Inflammatory macrophage treated with lipopolysaccharide for 1 hour (primary cell): ENCODE results near the gene IFITM10.
"Not testable (repeated sequence)": the region's sequence is repeated elsewhere in the genome, so short reads cannot be mapped to it uniquely, and the experiment has no call there.

Experiments
- DNase-seq, 2 donors: peaks; one replicate each; pipeline ENCODE4 v3.0.0-alpha.2; 2020 to 2022

IFITM10 gene

DNA sequence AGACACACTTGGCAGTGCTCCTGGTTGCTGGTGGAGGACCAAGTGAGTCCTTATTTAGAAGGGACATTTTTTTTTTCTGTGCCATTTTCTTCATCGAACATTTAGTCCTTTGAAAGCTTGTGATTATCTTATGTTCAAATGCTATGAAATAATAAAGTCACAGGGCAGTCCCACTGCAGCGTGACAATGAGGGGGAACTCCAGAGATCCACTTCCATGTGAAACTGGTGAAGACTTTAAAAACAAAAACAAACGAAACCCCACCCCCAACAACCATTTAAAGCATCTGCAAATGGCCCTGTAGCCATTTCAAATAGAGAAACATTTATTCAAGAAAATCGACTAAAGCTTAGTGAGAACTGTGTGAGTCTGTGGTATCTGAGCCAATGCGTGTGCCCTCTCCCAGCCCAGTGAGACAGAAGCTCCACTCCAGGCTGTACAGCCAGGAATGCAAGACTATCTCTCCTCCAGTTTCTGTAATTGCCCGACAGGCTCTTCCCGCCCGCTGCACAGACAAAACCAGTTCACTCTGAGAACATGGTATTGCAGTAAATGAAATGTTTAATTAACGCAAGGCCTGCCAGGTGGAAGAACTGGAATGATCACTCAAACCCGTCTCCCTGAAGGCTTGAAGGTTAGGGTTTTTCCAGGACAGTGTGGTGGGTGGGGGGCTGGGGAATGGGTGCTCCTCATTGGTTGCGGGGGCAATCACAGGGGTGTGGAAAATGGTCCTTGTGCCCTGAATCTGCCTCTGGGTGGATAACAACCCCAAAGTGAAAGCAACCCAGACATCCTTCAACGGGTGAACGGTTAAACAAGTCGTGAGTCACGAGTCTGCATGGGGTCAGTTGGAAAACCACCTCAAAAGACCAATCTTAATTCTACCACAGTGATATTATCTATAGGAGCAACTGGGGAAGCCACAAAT is 45.0 kb downstream of the IFITM10 start:
- peak in 1 of 2 donors; percentile 34 for DNase-seq

DNA sequence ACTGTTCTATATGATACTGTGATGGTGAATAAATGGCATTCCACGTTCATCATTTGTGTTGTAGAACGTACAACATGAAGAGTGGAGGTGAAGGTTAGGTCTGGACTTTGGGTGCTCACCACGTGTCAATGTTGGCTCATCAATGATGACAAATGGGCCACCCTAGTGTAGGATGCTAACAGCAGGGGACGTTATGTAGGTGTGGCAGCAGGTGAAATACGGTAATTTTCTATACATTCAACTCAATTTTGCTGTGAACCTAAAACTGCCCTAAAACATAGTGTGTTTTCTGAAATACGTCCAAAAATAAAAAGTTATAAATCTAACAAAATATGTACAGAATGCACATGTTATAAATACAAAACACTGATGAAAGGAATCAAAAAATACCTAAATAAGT is 47.2 kb downstream of the IFITM10 start:
- DNase-seq, result no peak

DNA sequence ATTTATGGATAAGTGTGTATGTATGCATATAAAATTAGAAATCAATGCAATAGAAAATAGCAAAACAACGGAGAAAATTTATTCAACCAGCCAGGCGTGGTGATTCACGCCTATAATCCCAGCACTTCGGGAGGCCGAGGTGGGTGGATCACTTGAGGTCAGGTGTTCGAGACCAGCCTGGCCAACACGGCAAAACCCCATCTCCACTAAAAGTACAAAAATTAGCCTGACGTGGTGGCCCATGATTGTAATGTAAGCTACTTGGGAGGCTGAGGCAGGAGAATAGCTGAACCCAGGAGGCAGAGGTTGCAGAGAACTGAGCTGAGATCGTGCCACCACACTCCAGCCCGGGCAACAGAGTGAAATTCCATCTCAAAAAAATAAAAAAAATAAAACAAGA is 47.9 kb downstream of the IFITM10 start:
- DNase-seq, result no peak

DNA sequence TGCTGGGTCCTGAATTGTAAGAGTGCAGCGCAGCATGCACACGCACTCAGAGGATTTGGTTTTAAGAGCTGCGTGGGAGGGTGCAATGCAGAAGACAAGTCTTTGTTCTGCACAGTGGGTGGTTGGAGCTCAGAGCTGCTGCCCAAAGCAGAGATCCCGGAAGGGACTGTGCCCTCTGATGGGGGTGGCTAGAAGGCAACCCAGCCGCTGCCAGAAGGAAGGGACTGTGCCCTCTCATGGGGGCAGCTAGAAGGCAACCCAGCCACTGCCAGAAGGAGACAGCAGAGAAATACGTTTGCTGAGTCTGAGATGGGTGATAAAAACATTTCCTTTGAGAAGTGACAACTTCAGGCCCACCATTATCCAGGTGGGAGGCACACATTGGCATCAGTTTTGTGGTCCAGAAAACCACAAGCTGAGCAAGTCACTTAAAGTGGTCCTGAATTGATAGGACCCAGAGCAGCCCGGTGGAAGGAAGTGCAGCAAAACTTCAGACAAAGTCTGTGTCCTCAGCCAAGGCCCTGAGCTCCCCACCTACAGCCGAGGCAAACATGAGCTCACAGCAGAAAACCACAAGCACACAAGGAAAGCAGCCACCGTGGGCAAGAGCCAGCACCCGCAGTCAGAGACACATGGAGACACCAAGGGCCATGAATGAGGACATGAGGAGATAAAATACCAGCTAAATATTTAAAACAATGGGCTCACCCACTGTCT is 49.1 kb downstream of the IFITM10 start:
- DNase-seq, result no peak

DNA sequence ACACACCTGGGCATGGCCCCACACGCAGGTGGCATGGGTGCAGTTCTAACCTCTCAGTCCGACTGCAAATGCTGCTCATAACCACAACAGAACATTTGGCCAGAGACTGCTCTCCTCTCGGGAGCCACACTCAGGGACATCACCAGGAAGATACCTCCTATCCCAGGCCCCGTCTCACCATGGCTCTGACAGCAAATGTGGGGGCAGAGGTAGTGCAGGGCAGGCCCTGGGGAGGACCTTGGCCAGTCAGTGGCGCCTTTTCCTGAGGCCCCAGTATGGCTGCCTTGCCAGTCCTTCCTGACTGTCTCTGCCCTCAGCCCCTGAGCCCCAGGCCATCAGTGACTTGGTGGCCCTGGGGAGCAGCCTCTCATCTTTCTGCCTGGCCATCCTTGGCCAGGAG is 50.6 kb downstream of the IFITM10 start:
- no peak for DNase-seq

DNA sequence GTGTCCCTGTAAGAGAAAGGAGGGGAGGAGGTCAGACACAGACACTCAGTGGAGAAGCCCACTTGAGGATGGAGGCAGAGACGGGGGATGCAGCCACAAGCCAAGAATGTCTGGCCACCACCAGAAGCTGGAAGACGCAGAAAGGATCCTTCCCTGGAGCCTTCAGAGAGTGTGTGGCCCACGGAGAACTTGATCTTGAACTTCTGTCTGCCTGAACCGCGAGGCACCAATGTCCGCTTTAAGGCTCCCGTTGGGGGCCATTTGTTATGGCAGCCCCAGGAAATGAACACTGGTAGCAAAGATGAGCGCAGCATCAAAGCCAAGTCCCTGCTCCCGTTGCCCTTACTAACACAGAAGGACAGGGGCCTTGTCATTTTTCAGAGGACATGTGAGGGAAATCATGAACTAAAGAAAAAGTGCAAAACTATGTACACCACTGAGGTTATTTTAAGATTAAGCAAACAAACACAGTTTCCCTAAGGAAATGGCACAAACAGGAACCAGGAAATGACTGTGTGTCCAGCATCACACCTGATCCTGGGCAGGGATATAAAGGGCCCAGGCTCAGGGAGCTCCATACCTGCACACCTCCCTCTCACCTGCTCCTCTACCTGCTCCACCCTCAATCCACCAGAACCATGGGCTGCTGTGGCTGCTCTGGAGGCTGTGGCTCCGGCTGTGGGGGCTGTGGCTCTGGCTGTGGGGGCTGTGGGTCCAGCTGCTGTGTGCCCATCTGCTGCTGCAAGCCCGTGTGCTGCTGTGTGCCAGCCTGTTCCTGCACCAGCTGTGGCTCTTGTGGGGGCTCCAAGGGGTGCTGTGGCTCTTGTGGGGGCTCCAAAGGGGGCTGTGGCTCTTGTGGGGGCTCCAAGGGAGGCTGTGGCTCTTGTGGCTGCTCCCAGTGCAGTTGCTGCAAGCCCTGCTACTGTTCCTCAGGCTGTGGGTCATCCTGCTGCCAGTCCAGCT is 53.5 kb downstream of the IFITM10 start, which contains the start of gene KRTAP5-6:
Gene KRTAP5-6 (plus strand): TSS at position 588 of the 963 bp plus-strand sequence. CDS start 51 bp downstream, at position 639.
- DNase-seq, result no peak

DNA sequence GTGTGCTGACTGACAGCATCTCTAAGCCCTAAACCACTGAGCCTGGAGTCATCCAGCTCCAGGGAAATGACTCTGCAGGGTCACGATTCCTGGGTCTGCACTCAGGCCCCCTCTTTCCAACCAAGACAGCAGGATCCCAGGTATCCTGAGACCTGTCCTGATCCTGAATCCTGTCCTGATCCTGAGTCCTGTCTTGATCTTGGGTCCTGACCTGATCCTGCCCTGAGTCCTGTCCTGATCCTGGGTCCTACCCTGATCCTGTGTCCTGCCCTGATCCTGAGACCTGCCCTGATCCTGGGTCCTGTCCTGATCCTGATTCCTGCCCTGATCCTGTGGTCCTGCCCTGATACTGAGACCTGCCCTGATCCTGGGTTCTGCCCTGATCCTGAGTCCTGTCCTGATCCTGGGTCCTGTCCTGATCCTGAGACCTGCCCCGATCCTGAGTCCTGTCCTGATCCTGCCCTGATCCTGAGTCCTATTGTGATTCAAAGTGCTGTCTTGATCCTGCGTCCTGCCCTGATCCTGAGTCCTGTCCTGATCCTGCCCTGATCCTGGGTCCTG is 54.8 kb downstream of the IFITM10 start:
- DNase-seq, result no peak

DNA sequence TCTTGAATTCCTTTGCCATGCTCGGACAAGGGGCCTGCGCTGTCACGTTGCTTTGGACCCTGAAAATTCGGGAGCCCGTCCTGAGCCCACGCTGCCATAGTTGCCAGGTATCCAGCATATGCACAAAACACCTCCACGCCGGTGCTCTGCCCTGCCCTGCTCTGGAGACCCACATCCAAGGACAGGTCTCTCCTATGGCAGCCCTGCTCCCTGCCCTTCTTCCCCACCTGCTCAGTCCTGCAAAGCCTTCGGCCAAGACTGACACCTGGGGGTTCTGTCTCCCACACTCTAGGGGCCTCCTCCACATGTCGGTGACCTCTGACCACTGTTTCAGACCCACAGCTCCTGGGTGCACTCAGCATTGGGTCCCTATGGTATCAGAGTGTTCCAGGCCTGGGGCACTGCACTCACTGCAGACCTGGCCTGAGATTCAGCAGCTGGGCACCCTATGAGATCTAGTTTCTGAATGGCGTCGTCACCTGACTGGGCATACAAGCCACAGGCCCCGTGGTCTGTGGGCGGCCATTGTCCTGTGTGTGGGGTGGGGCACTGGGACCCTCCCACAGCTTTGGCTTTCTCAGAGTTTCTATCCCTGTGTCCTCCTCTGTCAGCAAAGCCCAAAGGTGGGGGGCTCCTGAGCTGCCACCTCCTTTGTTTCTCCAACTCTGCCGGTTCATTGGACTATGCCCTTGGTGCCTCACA is 55.4 kb downstream of the IFITM10 start:
- no peak for DNase-seq

DNA sequence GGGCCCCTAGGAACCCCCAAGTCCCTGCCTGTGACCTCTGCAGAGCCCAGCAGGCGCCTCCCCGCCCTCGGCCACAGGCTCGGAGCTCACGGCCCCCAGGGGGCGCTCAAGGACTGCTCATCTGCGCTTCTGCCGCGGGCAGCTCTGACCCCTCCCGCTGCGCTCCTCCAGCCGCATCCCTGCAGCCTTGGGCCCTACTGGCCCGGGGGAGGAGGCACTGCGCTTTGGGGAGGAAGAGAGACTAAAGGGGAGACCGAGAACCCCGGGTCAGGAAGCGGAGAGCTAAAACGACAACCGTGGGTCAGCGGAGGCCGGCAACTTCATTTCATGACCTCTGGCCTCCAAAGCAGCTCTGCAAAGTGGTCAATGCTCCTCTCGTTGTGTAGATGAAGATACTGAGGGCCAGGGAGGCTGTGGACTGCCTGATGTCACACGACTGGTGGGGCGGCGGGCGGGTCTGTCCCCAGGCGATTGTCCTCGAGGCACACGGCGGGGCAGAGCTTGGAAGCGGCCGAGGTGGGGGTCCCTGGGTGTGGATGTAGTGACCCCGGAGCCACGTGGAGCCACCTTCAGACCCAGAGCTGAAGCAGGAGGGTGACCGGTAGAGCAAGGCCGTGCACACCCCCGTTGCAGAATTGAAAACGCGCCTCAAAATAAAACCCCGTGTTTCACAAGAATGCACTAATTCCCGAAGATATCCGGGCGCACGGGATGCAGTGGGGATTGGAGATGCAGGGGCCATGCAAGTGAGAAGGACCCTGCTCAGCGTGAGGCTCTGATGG is 56.1 kb downstream of the IFITM10 start:
- peak; percentile 61 to 96 for DNase-seq

DNA sequence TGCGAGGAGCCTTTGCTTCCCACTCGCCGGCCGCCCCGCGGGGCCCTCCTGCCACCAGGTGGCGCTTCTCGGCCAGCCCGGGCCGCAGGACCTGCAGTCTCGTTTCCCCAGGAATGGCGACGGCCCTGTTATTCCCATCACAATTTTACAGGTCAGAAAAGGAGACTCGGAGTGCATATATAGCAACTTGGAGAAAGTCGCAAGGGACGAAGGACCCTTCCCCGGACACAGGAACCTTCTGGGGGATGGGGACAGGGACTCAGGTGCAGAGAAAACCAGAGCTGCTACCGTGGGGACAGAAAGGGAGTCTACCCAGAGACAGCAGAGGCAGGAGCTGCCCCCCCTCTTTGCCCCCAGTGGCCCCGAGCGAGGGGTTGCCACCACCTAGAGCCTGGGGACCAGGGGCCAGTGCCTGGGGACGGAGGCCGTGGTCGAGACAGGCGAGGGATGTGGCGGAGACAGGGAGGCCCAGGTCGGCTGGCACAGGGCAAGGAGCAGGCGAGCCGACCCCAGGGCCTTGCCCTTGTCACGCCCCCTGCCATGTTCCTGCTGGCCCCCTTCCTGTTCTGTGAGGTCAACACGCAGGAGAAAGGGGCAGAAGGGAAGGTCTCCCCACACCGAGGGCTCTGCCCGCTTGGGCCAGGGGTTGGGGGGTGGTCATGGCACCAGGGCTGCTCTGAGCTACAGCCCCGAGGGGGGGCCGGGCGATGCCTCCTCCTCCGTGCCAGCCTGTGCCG is 56.9 kb downstream of the IFITM10 start:
- peak; percentile 22 to 74 for DNase-seq

DNA sequence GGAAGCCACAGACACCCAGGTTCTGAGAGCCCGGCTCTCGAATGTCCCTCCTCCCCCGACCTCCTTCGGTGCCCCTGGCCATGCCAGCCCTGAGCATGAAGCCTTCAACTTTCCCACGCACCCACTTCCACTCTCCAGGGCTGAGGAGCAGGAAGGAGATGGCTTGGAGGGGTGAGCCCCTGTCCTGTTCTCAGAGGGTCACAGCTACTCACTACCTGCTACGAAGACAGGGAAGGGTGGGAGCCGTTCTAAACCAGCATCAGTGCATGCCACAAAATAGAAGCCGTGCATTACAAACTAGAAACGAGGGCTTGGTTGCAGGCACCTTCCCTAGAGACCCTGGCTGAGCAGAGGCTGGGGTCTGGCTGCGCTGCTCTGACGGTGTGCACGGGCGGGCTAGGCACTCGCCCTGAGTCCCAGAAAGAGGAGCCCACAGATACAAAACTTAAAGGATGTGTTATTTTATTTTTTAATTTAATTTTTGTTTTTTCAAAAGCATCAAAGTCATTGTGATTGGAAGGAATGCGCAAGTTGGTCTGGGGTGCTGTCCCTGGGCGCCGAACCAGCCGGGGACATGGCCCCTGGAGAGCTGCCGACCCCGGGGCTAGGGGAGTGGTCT is 57.6 kb downstream of the IFITM10 start:
- no peak for DNase-seq

DNA sequence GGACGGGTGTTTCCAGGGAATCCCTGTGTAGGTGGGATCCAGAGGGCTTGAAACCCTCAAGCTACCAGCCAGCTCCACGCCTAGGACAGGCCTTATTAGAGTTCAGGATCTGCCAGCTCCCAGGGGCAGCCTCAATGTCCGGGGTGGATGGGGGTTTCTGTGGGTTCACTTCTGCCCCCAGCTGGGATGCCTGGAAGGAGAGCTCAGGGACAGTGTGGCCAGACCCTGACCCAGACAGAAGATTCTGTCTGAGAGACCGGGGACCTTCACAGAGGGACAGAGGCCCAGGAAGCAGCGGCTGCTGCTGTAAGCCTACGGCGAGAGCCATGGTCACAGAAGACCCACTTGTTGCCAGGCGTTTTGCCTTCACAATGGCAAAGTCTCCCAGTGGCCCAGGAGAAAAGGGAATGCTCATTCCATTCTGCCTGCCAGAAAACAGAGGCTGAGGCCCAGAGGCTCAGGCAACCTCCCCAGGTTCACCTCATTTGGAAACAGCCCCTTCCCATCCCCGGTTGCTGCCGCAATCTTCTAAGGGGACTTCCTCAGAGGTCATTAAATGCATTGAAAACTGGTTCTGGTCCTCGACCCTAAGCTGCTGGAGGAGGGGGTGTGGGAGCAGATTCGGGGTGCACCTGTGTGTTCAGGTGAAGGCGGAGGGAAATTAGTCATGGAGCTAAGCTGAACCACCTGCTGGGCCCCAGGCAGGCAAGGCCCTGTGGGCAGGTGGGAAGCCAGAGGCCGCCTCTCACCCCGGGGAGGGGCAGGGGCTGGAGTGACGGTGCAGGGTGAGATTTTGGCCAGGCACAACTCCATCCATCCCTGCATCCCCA is 58.3 kb downstream of the IFITM10 start:
- no peak for DNase-seq

DNA sequence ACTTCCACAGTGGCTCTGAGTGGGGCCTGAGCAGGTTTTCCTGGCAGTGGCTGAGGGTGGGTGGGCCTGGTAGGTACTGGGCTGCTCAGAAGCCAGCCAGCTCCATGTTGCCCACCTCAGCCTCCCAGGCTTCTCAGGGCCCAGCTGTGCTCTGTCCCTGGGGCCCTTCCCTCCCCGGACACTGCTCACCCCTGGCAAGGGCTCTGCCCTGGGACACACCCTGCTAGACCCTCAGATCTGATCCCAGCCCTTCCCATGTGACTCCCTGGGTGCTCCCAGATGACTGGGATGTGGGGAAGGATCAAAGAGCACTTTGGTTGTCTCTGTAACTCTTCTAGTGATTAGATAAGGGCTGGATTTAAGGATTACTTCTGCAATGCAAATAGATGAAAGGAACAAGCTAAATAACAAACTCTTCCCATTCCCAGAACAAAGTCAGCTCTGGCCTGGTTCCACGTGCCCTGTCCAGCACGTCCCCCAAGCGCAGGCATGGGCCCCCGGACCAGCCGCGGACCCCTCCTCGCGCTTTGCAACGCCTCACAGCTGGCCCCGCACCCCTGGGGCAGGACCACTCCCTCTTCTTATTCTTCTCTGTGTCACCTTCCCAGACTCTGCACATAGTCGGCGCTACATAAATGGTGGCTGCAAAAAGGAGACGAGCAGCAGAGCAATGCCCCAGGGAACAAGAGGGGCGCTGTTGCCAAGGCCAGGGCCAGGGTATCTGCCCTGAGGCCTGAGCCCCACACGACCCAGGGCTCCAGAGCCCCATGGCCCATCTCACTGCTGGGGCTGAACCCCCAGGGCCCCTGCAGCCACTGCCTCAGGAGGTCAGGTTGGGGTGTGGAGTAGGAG is 59.1 kb downstream of the IFITM10 start:
- no peak for DNase-seq

DNA sequence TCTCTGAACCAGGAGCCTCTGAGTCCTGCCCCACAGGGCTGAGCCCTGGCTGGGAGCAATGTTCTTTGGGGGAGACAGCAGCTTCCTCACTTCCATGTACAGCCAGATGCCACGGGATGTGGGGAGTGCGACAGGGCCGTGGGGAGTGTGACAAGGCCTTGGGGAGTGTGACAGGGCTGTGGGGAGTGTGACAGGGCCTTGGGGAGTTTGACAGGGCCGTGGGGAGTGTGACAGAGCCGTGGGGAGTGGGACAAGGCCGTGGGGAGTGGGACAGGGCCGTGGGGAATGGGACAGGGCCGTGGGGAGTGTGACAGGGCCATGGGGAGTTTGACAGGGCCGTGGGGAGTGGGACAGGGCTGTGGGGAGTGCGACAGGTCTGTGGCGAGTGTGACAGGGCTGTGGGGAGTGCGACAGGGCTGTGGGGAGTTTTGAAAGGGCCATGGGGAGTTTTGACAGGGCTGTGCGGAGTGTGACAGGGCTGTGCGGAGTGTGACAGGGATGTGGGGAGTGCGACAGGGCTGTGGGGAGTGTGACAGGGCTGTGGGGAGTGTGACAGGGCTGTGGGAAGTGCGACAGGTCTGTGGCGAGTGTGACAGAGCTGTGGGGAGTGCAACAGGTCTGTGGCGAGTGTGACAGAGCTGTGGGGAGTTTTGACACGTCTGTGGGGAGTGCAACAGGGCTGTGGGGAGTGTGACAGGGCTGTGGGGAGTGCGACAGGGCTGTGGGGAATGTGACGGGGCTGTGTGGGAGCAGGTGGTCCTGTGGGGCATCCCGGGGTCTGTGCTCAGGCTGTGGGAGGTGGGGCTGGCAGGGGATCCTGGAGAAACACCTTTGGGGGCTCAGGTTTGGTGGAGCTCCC is 60.0 kb downstream of the IFITM10 start:
- DNase-seq, result no peak

DNA sequence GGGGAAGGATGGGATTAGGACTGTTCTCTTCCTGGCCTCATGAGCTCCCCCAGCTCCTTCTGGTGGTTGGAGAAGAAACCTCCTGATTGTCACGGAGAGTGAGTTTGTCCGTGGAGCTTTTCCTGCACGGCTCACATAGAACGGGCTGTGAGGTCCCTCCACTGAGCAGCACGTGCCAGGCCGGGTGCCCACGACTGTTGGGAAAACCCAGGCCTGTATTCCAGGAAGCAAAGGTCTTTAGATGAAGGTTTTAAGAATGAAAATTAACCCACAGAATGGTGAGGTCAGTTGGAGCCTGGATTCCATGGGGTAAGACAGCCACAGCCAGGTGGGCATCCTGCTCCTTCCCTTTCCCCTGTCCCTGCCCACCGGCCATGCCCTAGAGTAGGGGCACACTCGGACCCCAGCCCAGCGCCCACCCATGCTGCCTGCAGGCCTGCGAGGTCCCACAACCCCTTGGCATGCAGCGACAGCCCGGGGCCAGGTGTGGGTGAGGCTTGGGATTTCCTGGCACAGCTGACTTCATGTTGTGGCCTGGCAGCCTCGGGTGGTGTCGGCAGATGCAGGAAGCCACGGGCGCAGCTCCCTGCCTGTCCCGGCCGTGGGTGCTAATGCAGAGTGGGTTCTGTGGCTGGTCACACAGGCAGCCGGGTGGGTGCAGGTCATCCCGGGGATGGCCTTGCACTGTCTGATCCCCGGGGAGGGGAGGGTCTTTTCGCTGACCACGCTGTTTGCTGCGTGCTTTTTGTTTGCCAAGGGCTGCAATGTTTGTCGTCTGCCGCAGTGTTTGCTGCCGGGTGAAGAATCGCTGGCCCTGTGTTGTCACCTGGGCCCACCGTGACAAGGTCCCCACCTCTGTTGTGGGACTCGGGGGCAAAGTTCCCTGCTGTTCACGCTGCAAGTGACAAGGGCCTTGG is 60.9 kb downstream of the IFITM10 start:
- not testable (repeated sequence) for DNase-seq
